CD4-positive, alpha-beta T cell treated with Interleukin-2 at 100 ng/mL for 4 hours (primary cell): ENCODE measurements around the gene DSPP.
A peak's percentile ranks its signal among the peaks of the same experiment; 100 is the strongest.
"Not testable (repeated sequence)": the region's sequence is repeated elsewhere in the genome, so short reads cannot be mapped to it uniquely, and the experiment has no call there.

ENCODE experiments used
- DNase-seq: peaks from one replicate; pipeline ENCODE4 v3.0.0-alpha.2; 2020; ENCODE audit warnings: low spot score

Gene DSPP

DNA sequence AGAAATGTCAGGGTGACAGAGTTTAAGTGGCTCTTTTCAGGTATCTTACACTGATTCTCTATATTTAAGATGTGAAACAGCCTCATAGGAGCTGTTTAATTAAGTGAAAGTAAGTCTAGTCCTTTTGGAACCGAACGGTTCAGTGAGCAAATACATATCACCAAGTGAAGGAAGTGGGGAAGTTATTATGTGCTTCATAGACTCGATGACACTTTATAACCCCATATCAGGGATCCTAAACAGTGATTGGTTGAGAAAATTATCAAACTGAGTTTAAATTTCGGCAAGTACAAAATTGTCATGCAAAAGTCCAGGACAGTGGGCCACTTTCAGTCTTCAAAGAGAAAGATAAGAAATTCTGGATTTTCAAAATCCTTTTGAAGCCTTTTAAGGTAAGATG, at the start of gene DSPP:
TSS of gene DSPP (plus strand) at position 301 of the 400 bp plus-strand sequence. CDS start 2,380 bp downstream, outside the sequence.
- no peak for DNase-seq

DNA sequence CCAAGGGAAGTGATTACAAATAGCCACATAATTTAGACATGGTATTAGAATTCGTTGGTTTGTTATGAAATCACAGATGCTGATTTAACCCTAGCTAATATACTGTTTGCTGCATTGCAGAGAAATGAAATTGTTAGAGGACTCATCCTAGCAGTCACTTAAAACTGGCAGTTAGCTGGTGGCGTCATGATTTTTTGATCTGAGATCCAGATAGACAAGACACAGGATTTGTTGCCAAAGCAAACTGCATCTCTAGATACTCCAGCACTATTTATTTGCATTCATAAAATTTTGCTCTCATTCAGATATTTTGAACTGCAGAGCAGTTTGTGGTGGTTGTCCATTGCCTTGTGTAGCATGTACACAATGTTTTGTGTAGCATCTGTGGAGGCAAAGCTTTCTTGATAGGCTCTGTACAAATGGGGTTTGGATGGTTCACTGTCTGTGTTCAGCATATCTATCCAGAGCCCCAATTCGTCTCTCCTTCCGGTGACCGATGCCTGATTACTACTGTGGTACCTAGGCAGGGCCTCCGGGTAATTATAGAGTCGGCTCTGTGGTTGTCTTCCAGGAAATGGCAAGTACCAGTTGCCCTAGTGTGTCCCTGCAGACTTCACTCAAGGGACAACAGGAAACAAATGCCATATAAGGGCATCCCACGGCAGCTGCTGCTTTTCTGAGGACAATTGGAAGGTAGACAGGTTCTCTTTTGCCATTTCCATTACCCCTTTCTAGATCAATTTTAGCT, 49.1 kb upstream of the DSPP start:
- peak; percentile 39 for DNase-seq

DNA sequence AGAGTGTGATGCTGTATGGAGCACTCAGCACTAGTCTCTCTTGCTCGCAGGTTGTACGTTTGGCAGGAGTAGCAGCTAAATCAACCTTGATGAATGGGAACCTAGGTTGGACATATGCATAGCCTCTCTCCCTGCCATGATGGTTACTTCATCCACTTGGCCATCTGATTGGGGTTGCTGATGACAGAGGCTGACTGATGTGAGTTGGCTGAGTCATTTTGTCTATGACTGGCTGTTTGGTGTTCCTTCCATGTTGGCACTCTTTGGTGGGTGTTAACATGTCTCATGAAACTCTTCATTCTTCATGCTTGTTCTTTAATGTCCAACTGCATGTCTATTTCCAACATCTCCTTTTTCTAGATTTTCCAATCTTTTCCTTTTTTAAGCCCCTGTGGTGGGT, 47.5 kb upstream of the DSPP start:
- no peak for DNase-seq

DNA sequence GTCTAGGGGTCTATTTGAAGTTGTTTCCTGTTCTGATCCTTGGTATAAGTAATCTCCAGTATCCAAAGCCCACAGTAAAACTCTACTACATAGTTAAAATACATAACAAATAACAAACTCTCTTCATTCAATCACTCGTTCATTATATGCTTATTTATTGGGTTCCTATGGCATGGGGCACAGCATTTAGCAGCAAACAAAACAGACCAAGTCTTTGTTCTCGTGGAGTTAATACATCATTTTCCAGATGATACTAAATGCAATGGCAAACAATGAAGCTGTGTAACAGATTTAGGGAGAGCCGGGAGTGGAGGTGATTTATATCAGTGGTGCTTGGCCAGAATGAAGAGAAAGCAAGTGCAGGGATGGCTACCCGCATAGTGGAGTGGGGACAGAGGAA, 42.6 kb upstream of the DSPP start:
- no peak for DNase-seq

DNA sequence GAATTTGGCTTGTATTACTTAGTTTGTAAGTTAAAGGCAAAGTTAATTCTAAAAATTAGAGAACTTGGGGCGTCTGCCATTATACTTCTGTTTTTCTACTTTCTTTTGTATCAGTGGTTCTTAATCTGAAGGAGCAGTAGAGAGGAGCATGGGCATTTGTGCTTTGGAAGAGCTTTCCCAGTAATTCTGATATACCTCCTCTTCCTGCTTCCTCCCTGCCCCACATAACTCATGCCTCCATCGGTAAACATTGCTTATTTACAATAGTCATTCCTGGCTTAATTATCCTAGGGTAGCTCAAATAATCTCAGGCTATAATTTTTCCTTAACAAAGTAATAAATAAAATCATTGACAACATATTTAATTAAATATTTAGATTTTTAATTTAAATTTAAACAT, 42.1 kb upstream of the DSPP start:
- no peak for DNase-seq

DNA sequence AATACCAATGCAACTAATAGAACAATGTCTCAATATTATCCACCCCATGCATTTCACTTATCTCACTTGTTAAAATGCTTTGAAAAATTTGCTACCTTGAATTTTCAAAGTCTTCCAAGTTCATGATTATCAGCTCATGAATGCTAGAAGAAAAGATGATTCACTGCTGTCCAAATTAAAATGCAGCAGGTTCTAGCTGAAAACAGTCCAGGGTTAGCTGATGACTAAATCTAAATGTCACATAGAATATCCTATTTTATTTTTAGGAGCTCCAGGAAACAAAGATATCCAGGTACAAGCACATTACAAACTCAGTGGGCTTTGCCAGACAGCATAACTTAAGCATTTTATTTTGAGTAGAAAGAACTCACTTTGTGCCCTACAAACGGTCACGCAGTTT, 41.1 kb upstream of the DSPP start:
- no peak for DNase-seq

DNA sequence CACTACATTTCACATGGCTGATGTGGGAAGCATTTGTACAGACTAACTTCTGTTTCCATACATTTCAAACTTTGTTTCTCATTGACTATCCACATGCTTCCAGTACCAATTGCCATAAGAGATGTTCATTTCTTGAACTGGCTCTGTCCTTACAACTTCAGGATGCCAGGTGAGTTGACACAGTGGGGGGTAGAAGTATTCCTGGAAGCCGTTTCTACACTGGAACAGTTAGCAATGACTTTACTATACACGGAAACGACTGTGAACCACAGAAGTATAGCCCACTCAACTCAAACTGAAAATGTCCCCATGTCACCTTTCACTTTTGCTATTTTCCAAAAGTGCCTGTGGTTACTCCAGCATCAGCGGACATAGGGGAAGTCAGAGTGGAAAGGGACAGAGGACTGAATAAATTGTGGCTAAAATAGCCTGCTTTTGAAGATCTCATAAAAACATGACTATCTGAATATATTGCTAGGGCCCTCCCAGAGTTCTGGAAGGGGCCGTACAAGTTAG, 38.0 kb upstream of the DSPP start:
- no peak for DNase-seq

DNA sequence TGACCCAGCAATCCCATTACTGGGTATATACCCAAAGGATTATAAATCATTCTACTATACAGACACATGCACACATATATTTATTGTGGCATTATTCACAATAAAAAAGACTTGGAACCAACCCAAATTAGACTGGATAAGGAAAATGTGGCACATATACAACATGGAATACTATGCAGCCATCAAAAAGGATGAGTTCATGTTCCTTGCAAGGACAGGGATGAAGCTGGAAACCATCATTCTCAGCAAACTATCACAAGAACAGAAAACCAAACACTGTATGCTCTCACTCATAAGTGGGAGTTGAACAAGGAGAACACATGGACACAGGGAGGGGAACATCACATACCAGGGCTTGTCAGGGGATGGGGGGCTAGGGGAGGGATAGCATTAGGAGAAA, 34.0 kb upstream of the DSPP start:
- not testable (repeated sequence) for DNase-seq

DNA sequence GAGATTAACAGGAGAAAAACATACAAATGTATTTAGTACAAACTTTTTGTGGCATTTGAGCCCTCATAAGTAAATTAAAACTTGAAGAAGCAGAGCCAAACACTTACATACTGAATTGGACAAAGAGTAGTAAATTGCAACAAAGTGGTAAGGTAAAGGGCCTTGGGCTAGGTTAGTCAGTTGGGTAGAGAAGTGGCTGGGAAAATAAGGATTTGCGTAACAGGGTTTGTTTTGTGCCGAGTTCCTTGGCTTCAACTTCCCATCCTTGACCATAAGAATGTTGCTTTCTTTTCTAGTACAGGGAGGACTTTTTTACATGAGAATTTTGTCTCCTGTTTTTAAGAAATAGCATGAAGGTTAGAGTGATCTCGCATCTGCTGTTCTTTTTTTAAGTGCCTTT, 33.3 kb upstream of the DSPP start:
- DNase-seq, result no peak

DNA sequence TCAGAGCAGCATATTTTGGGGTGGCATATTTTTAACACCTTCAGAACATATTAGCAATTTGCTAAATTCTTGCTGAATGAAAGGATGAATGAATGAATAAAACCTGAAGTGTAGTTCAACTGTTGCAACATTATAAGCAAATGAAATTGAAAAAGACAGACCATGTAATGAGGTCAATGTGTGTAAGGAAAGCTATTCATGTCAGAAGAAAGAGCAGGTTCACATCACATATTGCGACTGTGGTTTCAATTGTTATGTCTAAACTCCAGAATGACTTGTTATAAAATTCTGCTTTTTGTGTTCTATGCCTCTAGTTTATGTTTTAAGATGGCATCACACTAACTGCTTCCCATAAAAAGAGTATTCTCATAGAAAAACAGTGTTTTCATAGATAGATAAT, 32.9 kb upstream of the DSPP start:
- no peak for DNase-seq

DNA sequence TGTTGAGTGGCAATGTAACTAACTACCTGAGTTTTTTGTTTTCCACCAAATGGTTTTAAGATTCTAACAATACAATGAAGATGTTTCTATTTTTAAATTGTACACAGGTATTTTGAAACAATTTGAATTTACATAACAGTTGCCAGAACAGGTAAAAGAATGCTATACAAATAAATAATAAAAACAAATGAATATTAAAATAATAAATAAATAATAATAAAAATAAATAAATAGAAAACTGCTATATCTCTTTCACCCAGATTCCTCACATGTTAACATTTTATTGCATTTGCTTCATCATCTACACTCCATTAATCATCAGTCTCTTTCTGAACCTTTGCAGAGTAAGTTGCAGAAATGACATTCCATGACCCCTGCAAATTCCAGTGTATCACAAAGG, 32.3 kb upstream of the DSPP start:
- DNase-seq, result no peak

DNA sequence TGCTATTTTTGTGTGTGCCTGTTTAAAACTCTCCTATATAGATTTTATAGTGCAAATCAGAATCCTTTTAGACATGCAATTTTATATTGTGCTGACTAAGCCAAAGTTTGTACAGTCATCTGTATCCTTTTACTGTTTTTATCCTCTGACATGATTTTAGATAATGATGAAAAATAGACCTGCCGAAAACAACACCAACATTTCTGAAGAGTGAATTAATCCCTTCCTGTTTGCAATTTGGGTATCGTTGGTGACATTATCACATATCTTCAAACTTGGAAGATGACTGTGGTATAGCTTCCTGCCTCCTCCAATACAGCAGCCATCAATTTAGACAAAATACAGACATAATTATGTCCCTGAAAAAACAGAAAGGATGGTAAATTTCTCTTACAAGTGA, 28.9 kb upstream of the DSPP start:
- DNase-seq, result no peak

DNA sequence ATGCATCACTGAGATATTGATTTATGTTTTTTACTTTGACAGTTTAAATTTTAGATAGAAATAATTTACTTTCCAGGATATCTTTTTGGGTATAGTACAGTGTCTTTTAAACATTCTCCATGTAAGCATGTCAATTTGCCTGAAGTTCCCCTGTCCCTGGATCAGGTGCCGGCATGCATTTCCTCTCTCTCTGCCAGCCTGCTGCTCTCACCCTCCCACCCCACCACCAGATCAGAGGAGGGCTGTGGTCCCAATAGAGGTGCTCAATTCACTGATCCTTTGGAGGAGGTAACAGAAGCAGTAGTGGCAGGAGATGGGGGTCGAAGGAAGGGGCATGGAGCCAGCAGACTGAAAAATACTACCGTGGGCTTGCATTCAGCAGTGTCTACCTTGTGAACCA, 28.3 kb upstream of the DSPP start:
- DNase-seq, result no peak

DNA sequence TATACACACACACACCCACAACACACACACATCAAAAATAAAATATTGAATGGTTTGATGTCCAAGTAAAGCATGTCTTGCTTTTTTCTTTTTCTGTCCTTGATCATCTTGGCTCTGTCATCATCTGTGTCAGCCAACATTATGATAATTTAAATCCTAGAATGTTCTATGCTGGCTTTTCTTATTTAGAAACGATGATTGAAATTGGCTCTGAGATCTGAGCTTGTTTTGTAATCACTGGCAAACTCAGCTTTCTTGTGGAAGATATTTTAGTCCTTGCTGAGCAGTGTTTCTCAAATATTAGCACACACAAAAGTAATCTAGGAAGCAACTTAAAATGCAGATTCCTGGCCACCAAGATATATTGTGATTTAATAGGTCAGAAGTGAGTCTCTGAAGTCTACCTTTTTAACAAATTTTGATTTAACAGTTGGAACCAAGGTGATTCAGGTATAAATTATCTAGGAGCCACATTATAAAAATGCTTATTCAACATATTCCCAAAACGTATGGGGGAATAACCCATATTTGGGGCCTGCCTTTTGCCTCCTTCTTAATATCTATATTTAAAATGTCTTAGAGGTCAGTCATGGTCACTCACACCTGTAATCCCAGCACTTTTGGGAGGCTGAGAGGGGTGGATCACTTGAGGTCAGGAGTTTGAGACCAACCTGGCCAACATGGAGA, 24.0 kb upstream of the DSPP start:
- DNase-seq, result no peak

DNA sequence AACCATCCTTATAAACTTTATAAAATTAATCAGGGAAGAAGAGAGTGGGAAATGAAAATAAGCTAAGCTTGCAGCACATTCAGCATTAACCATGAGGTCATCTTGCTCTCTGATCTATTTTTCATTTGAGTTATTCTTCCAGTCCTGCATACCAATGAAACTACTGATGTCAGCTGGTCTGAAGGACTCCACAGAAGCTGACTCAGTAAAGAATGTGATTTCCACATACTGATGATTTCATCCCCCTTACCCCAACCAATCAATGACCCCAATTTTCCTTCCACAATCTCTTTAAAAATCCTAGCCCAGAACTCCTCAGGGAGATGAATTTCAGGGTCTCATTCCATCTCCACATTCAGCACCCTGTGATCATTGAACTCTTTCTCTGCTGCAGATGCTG, 18.8 kb upstream of the DSPP start:
- DNase-seq, result no peak

DNA sequence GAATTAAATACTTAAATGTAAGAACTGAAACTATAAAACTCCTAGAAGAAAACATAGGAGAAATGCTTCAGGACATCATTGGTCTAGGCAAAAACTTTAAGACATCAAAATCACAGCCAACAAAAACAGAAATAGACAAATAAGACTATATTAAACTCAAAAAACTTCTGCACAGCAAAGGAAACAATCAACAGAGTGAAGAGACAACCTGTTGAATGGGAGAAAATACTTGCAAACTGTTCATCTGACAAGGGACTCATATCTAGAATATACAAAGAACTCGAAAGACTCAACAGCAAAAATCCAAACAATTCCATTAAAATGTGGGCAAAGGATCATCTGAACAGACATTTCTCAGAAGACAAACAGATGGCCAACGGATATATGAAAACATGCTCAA, 16.2 kb upstream of the DSPP start:
- DNase-seq, result no peak

DNA sequence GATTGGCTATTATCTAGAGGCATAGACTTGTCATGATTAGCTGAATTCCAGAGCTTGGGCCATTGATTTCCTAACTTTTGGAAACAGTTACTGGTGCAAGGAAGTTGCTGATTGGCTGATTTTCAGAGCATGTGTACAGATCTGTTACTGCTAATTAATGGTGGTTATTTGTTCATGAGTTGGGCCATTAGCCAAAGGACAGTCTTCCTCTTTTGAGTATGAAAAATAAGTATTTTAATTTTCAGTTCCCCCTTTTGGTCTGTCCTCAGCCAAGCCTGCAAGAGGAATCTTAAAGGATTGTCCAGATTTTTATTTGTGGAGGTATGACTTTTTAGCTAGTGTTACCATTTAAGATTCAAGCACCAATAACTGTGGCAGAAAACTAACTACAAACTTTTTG, 7.0 kb upstream of the DSPP start:
- DNase-seq, result no peak

DNA sequence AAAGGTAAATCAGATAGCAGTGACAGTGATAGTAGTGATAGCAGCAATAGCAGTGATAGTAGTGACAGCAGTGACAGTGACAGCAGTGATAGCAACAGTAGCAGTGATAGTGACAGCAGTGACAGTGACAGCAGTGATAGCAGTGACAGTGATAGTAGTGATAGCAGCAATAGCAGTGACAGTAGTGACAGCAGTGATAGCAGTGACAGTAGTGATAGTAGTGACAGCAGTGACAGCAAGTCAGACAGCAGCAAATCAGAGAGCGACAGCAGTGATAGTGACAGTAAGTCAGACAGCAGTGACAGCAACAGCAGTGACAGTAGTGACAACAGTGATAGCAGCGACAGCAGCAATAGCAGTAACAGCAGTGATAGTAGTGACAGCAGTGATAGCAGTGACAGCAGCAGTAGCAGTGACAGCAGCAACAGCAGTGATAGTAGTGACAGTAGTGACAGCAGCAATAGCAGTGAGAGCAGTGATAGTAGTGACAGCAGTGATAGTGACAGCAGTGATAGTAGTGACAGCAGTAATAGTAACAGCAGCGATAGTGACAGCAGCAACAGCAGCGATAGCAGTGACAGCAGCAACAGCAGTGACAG, 6.1 kb downstream of the DSPP start:
- DNase-seq, result no peak

DNA sequence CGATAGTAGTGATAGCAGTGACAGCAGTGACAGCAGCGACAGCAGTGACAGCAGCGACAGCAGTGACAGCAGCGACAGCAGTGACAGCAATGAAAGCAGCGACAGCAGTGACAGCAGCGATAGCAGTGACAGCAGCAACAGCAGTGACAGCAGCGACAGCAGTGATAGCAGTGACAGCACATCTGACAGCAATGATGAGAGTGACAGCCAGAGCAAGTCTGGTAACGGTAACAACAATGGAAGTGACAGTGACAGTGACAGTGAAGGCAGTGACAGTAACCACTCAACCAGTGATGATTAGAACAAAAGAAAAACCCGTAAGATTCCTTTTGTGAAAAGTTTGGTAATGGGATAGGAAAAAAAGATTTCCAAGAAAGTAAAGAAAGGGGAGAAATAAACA, 7.9 kb downstream of the DSPP start:
- DNase-seq, result no peak

DNA sequence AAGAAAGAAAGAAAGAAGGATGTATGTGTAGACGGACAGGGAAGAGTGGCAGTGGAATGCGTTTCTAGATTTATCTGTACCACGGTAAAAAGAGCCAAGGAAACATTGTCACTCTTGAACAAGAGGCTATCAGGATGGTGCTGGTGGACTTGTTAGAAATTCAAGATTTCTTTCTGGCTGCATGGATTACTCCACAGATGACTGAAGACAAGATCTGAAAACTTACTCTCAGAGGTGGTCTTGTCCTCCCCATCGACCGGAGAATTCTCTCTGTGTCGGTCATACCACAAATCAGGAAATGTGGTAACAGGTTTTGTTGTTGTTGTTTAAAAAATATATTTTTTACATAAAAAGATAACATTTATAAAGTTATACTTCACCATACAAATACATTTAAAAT, 11.8 kb downstream of the DSPP start:
- DNase-seq, result no peak

DNA sequence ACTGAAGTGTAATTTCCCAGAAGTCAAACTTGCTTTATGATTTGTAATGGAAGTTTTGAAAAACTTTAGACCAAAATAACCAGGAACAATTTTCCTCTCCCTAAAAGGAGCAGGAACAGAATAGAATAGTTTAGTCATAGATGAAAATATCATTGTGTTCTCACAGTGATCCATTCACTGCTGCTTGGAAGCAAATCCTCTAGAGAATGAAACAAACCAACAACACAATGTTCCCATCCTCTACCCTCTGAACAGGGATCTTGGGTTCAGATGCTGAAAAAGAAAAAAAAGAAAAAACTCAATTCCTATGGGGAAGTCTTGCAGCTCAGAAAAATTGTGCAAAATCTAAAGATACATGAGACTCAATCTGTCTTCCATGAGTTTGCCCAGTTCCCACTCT, 12.2 kb downstream of the DSPP start:
- no peak for DNase-seq

DNA sequence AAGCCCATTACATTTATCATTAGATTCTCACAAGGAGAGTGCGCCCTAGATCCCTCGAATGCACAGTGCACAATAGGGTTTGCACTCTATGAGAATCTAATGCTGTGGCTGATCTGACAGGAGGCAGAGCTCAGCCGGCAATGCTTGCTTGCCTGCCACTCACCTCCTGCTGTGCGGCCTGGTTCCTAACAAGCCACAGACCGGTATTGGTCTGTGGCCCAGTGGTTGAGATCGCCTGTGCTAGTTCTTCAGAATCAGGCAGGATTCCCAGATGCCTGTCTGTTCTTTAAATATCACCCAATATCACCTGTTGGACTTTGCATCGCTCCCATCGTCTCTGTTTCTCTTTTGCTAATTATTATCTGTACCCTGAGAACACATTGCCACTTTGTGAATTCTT, 14.0 kb downstream of the DSPP start:
- no peak for DNase-seq

DNA sequence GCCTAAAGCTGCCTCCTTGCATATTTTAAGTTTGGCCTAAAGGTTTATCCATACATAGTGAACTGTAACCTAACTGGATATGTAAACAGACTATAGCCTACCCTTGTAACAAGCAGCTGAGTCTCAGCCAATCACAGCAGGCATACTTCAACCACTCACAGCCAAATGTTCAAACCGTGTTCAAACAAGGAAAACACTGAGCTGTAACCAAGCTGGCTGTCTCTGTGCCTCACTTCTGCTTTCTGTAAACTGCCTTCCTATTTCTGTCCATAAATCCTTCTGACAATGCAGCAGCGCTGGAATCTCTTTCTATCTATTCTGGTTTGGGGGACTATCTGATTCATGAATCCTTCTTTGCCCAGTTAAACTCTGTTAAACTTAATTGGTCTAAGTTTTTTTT, 16.4 kb downstream of the DSPP start:
- DNase-seq, result no peak
